GM12872 (cell line): Measurements from ENCODE around the gene SPTB.

Experiments used
- CTCF ChIP-seq: IDR thresholded peaks from 3 replicates; pipeline ENCODE4 v1.5.1; 2011; ENCODE audit warnings: low read depth, mild to moderate bottlenecking, low read length, moderate library complexity; ENCODE audit not compliant: insufficient read depth

Gene SPTB

GRCh38 chr14:64709126-64709525 is 170.6 kb downstream of the SPTB start:
- no peak for TF ChIP-seq CTCF

- TF ChIP-seq CTCF: no peak
Observed at GRCh38 chr14:64708148-64709004, 171.3 kb downstream of the SPTB start.

- no peak for TF ChIP-seq CTCF
Observed at GRCh38 chr14:64707661-64708060, 172.0 kb downstream of the SPTB start.

GRCh38 chr14:64706593-64707193 is 173.0 kb downstream of the SPTB start:
- TF ChIP-seq CTCF: no peak

- TF ChIP-seq CTCF: no peak
Observed at GRCh38 chr14:64706119-64706592, 173.6 kb downstream of the SPTB start.

GRCh38 chr14:64705381-64706118 is 174.2 kb downstream of the SPTB start:
- TF ChIP-seq CTCF: no peak

- TF ChIP-seq CTCF: no peak
Observed at GRCh38 chr14:64704743-64705380, 174.8 kb downstream of the SPTB start.
